Suppressor macrophage (primary cell): ENCODE measurements around the gene TCFL5.

Experiments
- DNase-seq, 4 experiments: peaks; one replicate each; pipeline ENCODE4 v3.0.0-alpha.2; 2020 to 2022

Gene TCFL5

DNA sequence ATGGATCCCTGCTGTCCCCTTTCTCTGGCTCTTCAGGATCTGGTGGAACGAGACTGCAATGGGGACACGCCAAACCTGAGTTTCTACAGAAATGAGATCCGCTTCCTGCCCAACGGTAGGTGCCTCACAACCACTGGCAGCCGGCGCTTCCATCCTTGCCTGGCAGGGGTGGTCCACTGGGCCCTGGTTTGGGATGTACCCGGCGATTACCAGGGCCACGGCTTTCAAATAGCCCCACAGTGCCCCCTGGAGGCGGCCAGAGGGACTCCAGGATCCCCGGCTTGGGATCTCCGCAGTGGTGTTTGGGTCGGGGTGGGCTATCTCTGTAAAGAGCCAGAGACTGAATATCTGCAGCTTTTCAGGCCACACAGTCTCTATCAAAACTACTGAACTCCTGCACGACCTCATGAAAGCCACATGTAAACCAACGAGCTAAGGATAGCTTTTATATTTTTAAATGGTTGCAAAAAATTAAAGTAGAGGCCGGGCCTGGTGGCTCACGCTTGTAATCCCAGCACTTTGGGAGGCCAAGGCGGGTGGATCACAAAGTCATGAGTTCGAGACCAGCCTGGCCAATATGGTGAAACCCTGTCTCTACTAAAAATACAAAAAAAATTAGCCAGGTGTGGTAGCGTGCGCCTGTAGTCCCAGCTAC, 53.3 kb downstream of the TCFL5 start:
- DNase-seq = peak; percentile 69 to 84 (median 82)

DNA sequence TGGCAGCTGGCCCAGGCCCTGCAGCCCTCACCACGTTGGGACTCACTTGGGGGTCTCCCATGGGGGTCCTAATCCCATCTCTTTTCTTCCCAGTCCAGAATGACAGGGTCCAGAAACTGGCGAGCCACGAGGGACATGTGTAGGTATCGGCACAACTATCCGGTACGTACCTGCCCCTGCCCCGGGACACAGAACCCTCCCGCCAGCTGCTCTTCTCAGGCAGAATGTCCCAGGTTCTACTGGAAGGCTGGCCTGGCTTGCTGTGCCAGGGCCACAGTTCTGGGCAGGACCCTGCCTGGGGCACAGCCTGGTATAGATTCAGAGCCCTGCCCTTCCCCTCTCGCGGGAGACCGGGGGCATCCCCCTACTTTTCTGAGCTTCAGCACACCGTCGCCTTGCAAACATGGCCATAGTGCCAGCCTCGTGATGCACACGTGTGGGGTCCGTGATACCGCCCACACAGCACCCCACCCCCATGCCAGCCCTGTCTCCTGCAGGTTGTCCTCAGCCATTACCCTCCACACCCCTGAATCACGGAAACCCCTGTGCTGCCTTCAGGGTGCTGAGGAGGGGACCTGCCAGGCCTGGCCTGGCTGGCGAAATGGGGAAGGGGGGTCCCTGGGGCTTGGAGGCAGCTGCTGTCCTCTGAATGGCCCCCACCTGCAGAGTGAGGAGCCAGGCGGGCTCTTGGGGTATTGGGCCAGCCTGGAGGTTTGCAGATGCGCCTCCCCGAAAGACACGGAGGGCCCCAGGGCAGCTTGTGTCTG, 54.0 kb downstream of the TCFL5 start:
- no peak for DNase-seq

DNA sequence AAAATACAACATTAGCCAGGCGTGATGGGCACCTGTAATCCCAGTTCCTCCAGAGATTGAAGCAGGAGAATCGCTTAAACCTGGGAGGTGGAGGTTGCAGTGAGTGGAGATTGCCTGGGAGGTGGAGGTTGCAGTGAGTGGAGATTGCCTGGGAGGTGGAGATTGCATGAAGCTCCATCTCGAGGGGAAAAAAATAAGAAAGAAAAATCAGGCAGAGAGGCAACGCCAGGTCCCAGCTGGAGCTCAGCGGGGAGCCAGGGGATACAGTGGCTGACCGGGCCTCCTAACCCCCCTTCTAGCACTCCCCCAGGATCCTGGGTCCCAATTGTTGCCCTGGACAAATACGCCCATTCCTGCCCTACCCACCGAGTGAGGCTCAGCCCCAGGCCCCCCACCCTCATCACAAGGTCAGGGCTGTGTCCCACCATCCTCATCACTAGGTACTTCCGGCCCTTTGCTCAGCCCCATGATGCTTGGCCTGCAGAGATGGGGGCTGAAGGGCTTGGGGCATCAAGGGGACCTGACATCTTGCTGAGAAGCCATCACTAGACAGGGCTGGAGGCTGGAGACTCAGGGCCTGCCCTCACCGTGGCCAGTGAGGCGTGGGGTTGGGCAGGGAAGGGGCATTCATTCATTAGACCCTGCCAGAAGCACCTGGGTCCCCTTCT, 55.1 kb downstream of the TCFL5 start:
- DNase-seq = no peak

- DNase-seq = peak; percentile 87 to 93 (median 92)
These were observed 55.8 kb downstream of the TCFL5 start for GRCh38 chr20:62805711-62806382.

DNA sequence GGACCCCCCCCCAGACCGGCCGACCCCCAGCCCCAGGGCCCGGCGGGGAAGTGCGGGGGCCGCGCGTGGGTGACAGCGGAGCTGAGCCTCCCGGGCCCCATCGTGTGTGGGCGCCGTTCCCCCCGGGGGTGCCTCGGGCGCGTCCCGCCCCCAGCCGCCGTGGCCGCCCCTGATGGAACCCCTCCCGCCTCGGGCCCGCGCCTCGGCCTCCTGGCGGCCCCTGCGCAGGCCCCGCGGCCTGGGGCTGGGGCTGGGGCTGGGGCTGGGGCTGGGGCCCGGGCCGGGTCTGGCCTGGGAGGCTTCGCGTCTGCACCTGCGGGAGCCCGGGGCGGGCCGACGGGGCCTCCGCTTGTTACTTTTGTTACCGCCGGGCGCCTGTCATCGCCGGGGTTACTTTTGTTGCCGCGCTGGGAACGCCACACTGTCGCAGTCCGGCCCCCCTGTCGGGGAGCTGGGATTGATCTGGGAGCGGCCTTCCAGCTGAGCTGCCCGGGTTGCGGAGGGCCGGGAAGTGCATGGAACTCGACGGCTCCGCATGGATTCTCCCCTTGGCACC, 56.4 kb downstream of the TCFL5 start:
- DNase-seq = peak in 2 of 4 experiments; percentile 35 to 39

- peak; percentile 44 to 85 (median 68) for DNase-seq
These were observed 56.9 kb downstream of the TCFL5 start, which contains the start of gene OGFR for GRCh38 chr20:62804627-62805154. Gene OGFR, plus strand, starts transcription at chr20:62804835. Its CDS starts 25 bp downstream, at chr20:62804860.

GRCh38 chr20:62804021-62804626, 57.5 kb downstream of the TCFL5 start:
- no peak for DNase-seq

DNA sequence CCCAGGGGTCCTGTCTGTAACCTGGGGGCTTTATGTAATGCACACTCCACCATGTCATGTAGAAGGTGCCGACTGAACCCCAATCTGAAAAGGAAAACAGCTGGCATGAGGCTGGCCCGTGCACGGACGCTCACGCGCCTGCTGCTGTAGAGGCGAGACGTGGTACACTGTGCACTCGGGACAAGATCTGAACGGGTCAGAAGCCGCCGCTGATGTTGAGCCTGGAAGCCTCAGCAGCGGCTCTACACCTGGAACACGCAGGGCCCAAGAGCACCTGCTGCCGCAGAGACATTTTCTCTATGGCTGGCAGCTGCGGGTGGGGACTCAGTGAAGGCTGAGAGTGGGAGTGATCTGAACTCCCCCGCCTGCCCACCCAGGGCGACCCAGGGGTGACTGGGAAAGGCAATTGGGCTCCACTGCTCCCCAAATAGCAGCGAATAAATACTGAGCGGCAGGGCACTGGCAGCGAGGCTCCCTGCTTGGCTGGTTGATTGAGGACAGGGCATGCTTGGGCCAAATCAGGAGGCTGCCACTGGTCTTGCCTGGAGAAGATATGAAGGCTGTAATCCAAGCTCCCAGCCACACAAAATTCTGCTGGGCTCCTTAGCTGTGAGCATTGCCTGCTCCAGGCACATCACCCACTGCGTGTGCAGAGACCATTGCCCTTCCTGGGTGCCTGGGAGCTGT, 59.5 kb downstream of the TCFL5 start:
- no peak for DNase-seq

GRCh38 chr20:62801284-62802010, 60.2 kb downstream of the TCFL5 start:
- DNase-seq = no peak

DNA sequence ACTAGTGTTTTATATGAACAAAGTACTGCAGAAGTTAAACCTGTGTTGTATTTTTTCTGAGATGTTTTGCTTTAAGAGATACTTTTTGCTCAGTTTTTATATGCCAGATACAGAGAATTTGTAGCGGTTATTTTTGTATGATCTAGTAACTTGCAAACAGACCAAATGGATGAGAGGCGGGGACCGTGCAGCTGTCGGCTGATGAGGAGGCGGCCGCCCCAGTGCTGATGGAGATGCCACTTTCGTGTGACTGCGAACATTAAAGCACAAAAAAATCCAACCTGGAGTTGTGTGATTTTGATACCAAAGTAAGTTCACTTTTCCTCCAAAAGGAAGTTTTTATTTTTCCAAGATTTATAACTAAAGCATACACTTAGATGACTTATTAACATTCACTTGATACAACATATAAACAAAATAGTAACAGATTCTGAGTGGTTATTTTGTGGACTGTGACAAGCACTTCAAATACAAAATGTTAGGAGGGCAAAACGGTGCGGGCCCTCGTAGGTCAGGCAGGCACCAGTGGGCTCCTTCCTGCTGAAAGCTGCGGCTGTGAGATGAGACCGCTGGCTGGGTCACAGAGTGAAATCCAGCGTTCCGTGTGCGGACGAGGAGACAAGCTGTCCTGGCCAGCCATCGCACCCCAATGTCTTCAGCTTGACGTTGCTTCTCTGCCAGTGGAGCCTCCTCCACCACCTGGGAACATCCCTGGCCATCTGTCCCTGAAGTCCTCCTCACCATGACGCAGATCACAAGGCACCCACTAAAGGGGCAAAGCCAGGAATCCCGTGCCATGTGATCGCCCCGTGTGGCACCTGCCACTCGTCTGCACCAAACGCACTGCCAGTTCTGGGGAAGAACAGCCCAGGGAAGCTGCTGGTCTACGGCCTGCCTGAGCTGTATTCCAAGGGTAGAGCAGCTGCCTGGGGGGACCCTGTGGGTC, 61.0 kb downstream of the TCFL5 start:
- no peak for DNase-seq

- no peak for DNase-seq
These were observed 61.7 kb downstream of the TCFL5 start for GRCh38 chr20:62799873-62800272.

DNA sequence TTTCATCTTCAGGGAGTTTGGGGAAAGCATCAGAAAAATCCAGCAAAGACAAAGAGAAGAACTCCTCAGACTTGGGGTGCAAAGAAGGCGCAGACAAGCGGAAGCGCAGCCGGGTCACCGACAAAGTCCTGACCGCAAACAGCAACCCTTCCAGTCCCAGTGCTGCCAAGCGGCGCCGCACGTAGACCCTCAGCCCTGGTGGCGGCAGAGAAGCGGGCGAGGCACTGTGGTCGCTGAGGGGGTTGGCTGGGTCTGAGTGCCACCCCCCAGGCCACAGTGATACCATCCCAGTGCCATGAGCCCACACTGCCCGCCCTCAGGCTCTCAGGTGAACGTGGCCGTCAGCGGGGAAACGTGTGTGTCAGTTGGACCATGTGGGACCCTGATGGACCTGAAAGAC, 62.2 kb downstream of the TCFL5 start:
- no peak for DNase-seq

DNA sequence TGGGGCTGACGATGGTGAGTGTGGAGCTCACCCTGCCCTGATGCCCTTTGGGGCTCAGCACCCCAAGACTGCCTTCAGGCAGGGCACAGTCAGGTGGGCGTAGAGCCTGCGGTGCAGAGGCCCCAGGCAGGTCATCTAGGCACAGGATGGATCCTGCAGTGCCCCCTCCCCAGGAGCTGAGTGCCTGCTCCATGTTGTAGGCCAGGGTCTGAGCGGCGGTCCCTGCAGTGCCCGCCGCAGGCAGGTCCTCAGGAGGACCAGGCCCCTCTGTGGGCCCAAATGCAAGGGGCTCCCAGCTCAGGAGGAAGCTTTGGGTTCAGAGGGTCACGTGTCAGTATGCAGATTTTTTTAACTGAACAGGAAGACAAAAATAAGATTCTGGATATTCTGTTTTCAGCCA, 62.6 kb downstream of the TCFL5 start:
- no peak for DNase-seq

GRCh38 chr20:62797671-62798532, 63.7 kb downstream of the TCFL5 start:
- DNase-seq = no peak

DNA sequence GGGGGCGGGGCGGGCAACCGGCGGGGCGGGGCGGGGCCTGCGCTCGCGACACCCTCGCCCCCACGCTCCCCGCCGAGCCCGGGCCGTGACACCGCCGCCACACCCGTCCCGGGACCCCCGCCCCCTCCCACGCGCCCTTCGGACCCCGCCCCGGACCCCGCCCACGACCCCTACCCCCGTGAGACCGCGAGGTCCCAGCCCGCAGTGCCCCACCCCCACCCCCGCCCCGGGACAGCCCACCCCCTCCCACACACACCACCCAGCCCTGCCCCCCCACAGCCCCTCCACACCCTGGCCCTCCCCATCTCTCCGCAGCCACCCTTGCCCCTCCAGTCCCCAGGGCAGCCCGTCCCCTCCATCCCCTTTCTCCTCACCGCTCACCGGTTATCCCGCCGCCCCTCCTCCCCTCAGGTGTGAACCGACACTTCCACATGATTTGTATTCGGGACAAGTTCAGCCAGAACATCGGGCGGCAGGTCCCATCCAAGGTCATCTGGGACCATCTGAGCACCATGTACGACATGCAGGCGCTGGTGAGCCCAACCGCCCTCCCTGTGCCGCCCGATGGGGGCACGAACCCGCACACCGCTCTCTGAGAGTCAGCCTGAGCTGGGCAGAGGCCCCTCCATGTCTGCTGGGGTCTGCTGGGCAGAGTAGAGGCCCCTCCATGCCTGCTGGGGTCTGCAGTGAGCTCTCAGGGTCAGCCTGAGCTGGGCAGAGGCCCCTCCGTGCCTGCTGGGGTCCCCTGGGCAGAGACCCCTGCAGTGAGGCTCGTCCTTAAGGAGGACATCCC, 64.7 kb downstream of the TCFL5 start:
- no peak for DNase-seq

DNA sequence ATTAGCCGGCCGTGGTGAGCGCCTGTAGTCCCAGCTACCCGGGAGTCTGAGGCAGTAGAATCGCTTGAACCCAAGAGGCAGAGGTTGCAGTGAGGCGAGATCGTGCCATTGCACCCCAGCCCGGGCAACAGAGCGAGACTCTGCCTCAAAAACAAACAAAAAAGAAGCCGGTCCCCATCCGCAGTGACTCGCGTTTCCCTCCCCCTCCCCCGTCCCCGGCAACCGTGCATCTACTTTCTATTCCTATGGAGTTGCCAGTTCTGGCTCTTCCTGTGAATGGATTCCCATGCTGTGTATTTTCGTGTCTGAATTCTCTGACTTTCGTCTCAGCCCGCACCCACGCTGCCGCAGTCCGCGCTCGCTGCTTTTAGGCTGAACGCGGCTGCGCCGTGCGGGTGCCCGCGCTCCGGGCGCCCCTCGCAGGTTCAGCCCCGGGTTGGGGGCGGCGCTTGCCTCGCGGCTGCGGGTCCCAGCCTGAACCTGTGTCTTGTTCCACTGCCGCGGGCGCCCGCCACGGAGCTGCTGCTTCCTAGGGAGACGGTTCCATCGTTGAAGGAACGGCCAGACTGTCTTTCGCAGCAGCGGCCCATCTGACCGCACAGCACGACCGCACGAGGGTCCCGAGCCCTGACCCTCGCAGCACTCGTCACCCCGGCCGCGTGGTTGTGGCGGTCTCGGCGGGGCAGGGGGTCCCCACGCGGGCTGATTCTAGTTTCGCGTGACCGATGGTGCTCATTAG, 66.4 kb downstream of the TCFL5 start:
- DNase-seq = peak; percentile 21 to 72 (median 53)
